Measurements from ENCODE around the gene C3orf70.

Gene C3orf70

GRCh38 chr3:185152410-185153170 is at the start of gene C3orf70:
Gene C3orf70 (minus strand): TSS chr3:185153060. CDS start chr3:185152823, 237 bp downstream.
- no peak for DNase-seq (ENCODE audit: low read depth)

- peak; percentile 45 for DNase-seq (ENCODE audit: low read depth)
Measured at GRCh38 chr3:185200639-185201038, 47.8 kb upstream of the C3orf70 start.

- DNase-seq (ENCODE audit: low read depth): no peak
Measured at GRCh38 chr3:185199671-185200070, 46.8 kb upstream of the C3orf70 start.

- DNase-seq (ENCODE audit: low read depth): no peak
Measured at GRCh38 chr3:185199206-185199605, 46.3 kb upstream of the C3orf70 start.

- no peak for DNase-seq (ENCODE audit: low read depth)
Measured at GRCh38 chr3:185197068-185197467, 44.2 kb upstream of the C3orf70 start.

GRCh38 chr3:185195652-185196051 is 42.8 kb upstream of the C3orf70 start:
- no peak for DNase-seq (ENCODE audit: low read depth)

GRCh38 chr3:185188816-185189215 is 36.0 kb upstream of the C3orf70 start:
- DNase-seq (ENCODE audit: low read depth): no peak

GRCh38 chr3:185187391-185187790 is 34.5 kb upstream of the C3orf70 start:
- DNase-seq (ENCODE audit: low read depth): no peak

GRCh38 chr3:185176750-185177359 is 24.0 kb upstream of the C3orf70 start:
- no peak for DNase-seq (ENCODE audit: low read depth)

GRCh38 chr3:185175370-185175987 is 22.6 kb upstream of the C3orf70 start:
- DNase-seq (ENCODE audit: low read depth): no peak

GRCh38 chr3:185172086-185173049 is 19.5 kb upstream of the C3orf70 start:
- DNase-seq (ENCODE audit: low read depth): no peak

GRCh38 chr3:185164428-185165217 is 11.8 kb upstream of the C3orf70 start:
- no peak for DNase-seq (ENCODE audit: low read depth)

- DNase-seq (ENCODE audit: low read depth): no peak
Measured at GRCh38 chr3:185162634-185163033, 9.8 kb upstream of the C3orf70 start.

- DNase-seq (ENCODE audit: low read depth): no peak
Measured at GRCh38 chr3:185161761-185162160, 8.9 kb upstream of the C3orf70 start.

GRCh38 chr3:185157347-185157746 is 4.5 kb upstream of the C3orf70 start:
- DNase-seq (ENCODE audit: low read depth): no peak

GRCh38 chr3:185155678-185156077 is 2.8 kb upstream of the C3orf70 start:
- DNase-seq (ENCODE audit: low read depth): no peak

GRCh38 chr3:185153861-185154629 is 1.2 kb upstream of the C3orf70 start:
- no peak for DNase-seq (ENCODE audit: low read depth)

GRCh38 chr3:185153171-185153771 is 411 bp upstream of the C3orf70 start:
- DNase-seq (ENCODE audit: low read depth): no peak

GRCh38 chr3:185151964-185152409 is 873 bp downstream of the C3orf70 start:
- DNase-seq (ENCODE audit: low read depth): no peak
